ENCODE measurements around the gene ZBTB43. TPM values are rescaled to one million over a fixed set of nuclear protein-coding genes. Genes with fewer than 3 reads are reported as not detected.

ZBTB43 gene
- total RNA-seq, 1 donor from 2014 or later: 16.7 TPM

DNA sequence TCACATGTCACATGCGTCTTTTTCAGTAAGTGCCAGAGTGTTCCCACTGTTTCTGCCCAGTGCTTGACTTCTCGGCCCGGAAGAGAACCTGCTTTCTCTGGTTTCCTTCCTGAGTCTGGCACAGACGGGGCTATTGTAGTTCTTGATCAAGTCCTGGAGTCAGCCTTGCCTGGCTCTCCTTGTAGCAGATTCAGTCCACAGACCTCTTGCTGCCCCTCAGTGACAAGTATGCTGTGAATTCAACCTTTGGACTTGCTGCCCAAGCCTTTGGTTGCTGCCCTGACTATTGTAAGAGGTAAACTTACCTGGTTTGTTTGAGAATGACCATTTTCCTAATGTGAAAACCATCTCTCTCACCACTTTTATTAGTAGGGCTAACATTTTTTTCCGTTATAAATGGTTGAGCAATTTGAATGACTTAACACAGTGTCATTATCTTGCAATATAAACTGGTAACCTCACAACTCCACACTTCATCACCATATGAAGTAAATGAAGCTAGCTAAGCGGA is 80.3 kb downstream of the ZBTB43 start:
- no peak for DNase-seq (ENCODE audit: extremely low spot score, unreplicated experiment)
- Mint-ChIP-seq H3K9me3 (no peaks in the 10 kb centered on the region), H3K36me3 (peaks cover 8% of the 10 kb centered on the region), H3K27ac (no peak overlapping the region), H3K4me3 (no peak overlapping the region), H3K4me1 (ENCODE audit: unreplicated experiment) (peaks cover 19% of the 10 kb centered on the region), H3K27me3 (no peaks in the 10 kb centered on the region)
- TF ChIP-seq, protein P1, sequence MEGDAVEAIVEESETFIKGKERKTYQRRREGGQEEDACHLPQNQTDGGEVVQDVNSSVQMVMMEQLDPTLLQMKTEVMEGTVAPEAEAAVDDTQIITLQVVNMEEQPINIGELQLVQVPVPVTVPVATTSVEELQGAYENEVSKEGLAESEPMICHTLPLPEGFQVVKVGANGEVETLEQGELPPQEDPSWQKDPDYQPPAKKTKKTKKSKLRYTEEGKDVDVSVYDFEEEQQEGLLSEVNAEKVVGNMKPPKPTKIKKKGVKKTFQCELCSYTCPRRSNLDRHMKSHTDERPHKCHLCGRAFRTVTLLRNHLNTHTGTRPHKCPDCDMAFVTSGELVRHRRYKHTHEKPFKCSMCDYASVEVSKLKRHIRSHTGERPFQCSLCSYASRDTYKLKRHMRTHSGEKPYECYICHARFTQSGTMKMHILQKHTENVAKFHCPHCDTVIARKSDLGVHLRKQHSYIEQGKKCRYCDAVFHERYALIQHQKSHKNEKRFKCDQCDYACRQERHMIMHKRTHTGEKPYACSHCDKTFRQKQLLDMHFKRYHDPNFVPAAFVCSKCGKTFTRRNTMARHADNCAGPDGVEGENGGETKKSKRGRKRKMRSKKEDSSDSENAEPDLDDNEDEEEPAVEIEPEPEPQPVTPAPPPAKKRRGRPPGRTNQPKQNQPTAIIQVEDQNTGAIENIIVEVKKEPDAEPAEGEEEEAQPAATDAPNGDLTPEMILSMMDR (conservative IDR thresholded peaks at IDR 0.05): no peak

DNA sequence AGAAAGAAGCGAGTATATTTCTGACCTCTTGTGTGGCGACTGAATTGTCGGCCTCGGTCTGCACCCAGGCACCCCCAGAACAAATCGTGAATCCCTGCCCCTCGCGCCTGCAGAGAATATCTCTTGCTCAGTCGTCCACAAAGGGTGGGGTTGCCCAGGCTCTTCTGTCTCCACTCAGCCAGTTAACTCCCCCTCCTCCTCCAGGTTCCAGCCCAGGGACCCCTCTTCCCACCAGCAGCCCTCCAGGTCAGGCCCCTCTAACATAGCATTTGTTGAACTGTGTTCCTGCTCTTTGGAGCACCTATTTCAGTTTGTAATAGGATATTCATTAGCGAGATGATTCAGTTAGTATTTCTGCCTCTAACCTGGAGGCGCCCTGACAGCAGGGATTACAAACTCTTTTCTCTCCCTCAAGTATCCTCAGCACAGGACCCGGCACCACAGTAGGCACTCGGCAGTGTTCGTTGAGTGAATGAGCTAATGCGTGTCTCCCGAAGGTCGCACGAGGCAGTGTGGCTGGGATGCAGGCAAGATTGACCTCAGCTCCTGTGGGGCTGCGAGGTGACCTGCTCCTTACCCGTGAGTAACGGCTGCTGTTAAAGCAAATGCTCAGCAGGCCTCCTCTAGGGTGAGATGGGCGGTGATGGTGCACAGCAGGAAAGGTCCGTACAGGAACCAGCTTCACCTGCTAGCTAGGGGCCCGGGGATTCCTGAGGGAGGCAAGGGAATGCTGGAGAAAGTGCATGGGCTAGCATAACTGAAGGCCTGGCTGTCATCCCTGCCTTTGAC is 81.4 kb downstream of the ZBTB43 start:
- Mint-ChIP-seq H3K4me1 (ENCODE audit: unreplicated experiment) (peaks cover 19% of the 10 kb centered on the region), H3K36me3 (peaks cover 8% of the 10 kb centered on the region), H3K27me3 (no peaks in the 10 kb centered on the region), H3K4me3 (no peak overlapping the region), H3K27ac (no peak overlapping the region), H3K9me3 (no peaks in the 10 kb centered on the region)
- TF ChIP-seq, protein P1 (conservative IDR thresholded peaks at IDR 0.05): no peak
- no peak for DNase-seq (ENCODE audit: extremely low spot score, unreplicated experiment)

DNA sequence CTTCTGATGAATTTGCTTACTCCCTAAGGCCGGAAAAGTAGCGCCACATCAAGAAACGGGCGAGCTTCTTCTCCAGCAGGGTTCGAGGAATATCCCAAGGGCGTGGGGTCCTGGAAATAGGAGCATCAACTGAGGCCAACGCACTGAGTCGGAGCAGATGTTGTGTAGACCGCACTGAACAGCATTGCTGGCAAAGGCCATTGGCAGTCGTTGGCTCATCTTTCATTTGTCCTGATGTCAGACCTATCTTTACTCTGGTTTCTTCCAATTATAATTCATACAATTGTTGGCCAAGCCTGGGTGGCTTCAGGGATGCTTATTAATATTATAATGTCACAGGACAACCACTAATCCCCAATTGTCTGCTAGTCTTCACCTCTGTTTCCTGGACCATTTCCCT is 82.1 kb downstream of the ZBTB43 start:
- no peak for DNase-seq (ENCODE audit: extremely low spot score, unreplicated experiment)
- H3K27ac Mint-ChIP-seq: no peak overlapping the region

More for the DNA sequence above, 82.1 kb downstream of the ZBTB43 start:
- Mint-ChIP-seq H3K4me1 (ENCODE audit: unreplicated experiment) (peaks cover 15% of the 10 kb centered on the region), H3K36me3 (peaks cover 4% of the 10 kb centered on the region), H3K9me3 (no peaks in the 10 kb centered on the region), H3K4me3 (no peak overlapping the region), H3K27me3 (no peaks in the 10 kb centered on the region)
- TF ChIP-seq, protein P1 (conservative IDR thresholded peaks at IDR 0.05): no peak

Other genes with a start within 250 kb of the ZBTB43 start
- 13.6 and 33.6 TPM in 2 replicates for gene LMX1B, start 191.1 kb upstream of the ZBTB43 start, total RNA-seq (ENCODE audit: low replicate concordance)
- 19.7 and 20.2 TPM in 2 replicates for gene ZBTB34, start 55.6 kb downstream of the ZBTB43 start, total RNA-seq (ENCODE audit: low replicate concordance)
- gene RALGPS1, start 109.7 kb downstream of the ZBTB43 start, total RNA-seq (ENCODE audit: low replicate concordance): 16.7 and 30.0 TPM in 2 replicates